T-helper 1 cell treated with Interleukin-12 subunit alpha and Interleukin-12 subunit beta and Interleukin-4 antibody, amounts not matched to agents 30 ng/mL and 1 ng/mL, for 36 hours (primary cell): ENCODE measurements around the gene SLAIN2. TPM values are rescaled to one million over a fixed set of nuclear protein-coding genes. Genes with fewer than 3 reads are reported as not detected.
"Not testable (repeated sequence)": the region's sequence is repeated elsewhere in the genome, so short reads cannot be mapped to it uniquely, and the experiment has no call there.

Experiments
- intact Hi-C: fragments of 100-400 bp; cut with micrococcal nuclease; formaldehyde crosslinking; loops from one replicate; pipeline ENCODE4 v1.15.1; 2024
- total RNA-seq: library from RNA; stranded (reverse); gene quantifications from 2 replicates; pipeline ENCODE4 v1.2.3, GENCODE V29; 2022

Gene SLAIN2
- total RNA-seq, 1 donor from 2014 or later = 74.0 TPM

- intact Hi-C loops = no loop called here
These were observed 95.0 kb downstream of the SLAIN2 start for GRCh38 chr4:48436318-48436717.

- intact Hi-C loops = no loop called here
These were observed 98.7 kb downstream of the SLAIN2 start for GRCh38 chr4:48439988-48440387.

GRCh38 chr4:48440914-48441313 is 99.6 kb downstream of the SLAIN2 start:
- intact Hi-C loops = not testable (repeated sequence)

GRCh38 chr4:48445704-48446103 is 104.4 kb downstream of the SLAIN2 start:
- intact Hi-C loops = loop anchor here (1.0 to 5.0 kb wide), 4 partner anchors 101 to 518 kb away; no protein-coding TSS in a partner anchor

GRCh38 chr4:48446642-48447041 is 105.3 kb downstream of the SLAIN2 start:
- intact Hi-C loops = loop anchor here (5.0 kb wide), 1 partner anchor 129 kb away; no protein-coding TSS in a partner anchor

- intact Hi-C loops = loop anchor here (5.0 kb wide), 1 partner anchor 132 kb away; no protein-coding TSS in a partner anchor
These were observed 107.8 kb downstream of the SLAIN2 start for GRCh38 chr4:48449151-48449550.

- intact Hi-C loops = no loop called here
These were observed 109.4 kb downstream of the SLAIN2 start for GRCh38 chr4:48450740-48451139.

- intact Hi-C loops = not testable (repeated sequence)
These were observed 110.3 kb downstream of the SLAIN2 start for GRCh38 chr4:48451656-48452055.

GRCh38 chr4:48454591-48454990 is 113.3 kb downstream of the SLAIN2 start:
- intact Hi-C loops = no loop called here

GRCh38 chr4:48461000-48461399 is 119.7 kb downstream of the SLAIN2 start:
- intact Hi-C loops = no loop called here

GRCh38 chr4:48462363-48462762 is 121.0 kb downstream of the SLAIN2 start:
- intact Hi-C loops = no loop called here

GRCh38 chr4:48467442-48467841 is 126.1 kb downstream of the SLAIN2 start:
- intact Hi-C loops = no loop called here

GRCh38 chr4:48467891-48468290 is 126.6 kb downstream of the SLAIN2 start:
- intact Hi-C loops = no loop called here

GRCh38 chr4:48470137-48470536 is 128.8 kb downstream of the SLAIN2 start:
- intact Hi-C loops = no loop called here

- intact Hi-C loops = no loop called here
These were observed 129.2 kb downstream of the SLAIN2 start for GRCh38 chr4:48470570-48470969.

- intact Hi-C loops = no loop called here
These were observed 131.5 kb downstream of the SLAIN2 start for GRCh38 chr4:48472794-48473193.

GRCh38 chr4:48475770-48476169 is 134.4 kb downstream of the SLAIN2 start:
- intact Hi-C loops = no loop called here

Other genes with a start within 250 kb of the SLAIN2 start
- 39.5 and 40.8 TPM in 2 replicates for gene TXK, start 207.3 kb upstream of the SLAIN2 start, total RNA-seq
- 0.91 and 1.1 TPM in 2 replicates for gene TEC, start 71.7 kb upstream of the SLAIN2 start, total RNA-seq
- 0.12 TPM in 1 of 2 replicates, not detected in the other for gene SLC10A4, start 141.8 kb downstream of the SLAIN2 start, total RNA-seq
- gene ZAR1, start 148.7 kb downstream of the SLAIN2 start, total RNA-seq = not detected in 2 replicates